ENCODE measurements around the gene PNPLA5.

DNA sequence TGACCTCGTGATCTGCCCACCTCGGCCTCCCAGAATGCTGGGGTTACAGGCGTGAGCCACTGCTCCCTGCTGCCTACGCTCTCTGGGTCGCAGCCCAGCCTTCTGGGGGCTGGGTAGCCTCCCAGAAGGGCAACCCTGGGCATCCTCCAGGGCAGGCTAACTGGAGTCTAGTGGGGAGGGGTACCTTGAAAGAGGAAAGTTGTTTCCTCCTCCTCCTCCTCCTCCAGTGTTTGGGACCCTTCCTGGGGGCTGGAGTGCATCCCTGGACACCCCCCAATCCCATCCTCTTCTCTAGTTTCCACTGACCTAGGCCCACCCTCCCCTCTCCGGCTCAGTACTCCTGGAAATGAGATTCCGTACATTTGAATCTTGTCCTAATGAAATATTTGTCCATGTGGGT lies 33.1 kb upstream of the PNPLA5 start:
- TF ChIP-seq, protein P1, sequence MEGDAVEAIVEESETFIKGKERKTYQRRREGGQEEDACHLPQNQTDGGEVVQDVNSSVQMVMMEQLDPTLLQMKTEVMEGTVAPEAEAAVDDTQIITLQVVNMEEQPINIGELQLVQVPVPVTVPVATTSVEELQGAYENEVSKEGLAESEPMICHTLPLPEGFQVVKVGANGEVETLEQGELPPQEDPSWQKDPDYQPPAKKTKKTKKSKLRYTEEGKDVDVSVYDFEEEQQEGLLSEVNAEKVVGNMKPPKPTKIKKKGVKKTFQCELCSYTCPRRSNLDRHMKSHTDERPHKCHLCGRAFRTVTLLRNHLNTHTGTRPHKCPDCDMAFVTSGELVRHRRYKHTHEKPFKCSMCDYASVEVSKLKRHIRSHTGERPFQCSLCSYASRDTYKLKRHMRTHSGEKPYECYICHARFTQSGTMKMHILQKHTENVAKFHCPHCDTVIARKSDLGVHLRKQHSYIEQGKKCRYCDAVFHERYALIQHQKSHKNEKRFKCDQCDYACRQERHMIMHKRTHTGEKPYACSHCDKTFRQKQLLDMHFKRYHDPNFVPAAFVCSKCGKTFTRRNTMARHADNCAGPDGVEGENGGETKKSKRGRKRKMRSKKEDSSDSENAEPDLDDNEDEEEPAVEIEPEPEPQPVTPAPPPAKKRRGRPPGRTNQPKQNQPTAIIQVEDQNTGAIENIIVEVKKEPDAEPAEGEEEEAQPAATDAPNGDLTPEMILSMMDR (IDR thresholded peaks at IDR 0.05; ENCODE audit: borderline replicate concordance, extremely low read depth, low read length, poor library complexity, severe bottlenecking) = no peak
- no peak for TF ChIP-seq EZH2 (IDR thresholded peaks at IDR 0.05; ENCODE audit: borderline replicate concordance, low read depth, low read length, severe bottlenecking)
